Endothelial cell of umbilical vein (primary cell): ENCODE results near the gene MCOLN3.

Experiments used
- CTCF ChIP-seq, 2 donors: IDR thresholded peaks; 1 replicate in 1 of 2; 2 replicates in 1 of 2; pipeline ENCODE4 v1.5.1; 2011; ENCODE audit warnings: low read length in 2 of 2, mild to moderate bottlenecking in 2 of 2, moderate library complexity in 2 of 2, control low read depth in 1 of 2, inconsistent platforms in 1 of 2, low read depth in 1 of 2; ENCODE audit not compliant: insufficient read depth in 1 of 2; ENCODE audit errors: extremely low read depth in 1 of 2
- EZH2 ChIP-seq: IDR thresholded peaks from 2 replicates; pipeline ENCODE4 v1.6.1; 2012; ENCODE audit warnings: borderline replicate concordance, low read depth, mild to moderate bottlenecking, moderate library complexity, low read length, inconsistent platforms; ENCODE audit not compliant: severe bottlenecking

- TF ChIP-seq EZH2 (peak; percentile 90), CTCF (IDR thresholded peaks at IDR 0.05; ENCODE audit: extremely low read depth in 1 of 2, insufficient read depth in 1 of 2, low read depth in 1 of 2, low read length in 2 of 2) (no peak)
Observed at GRCh38 chr1:85047472-85048295, 616 bp downstream of the MCOLN3 start.
